SK-N-SH treated with all-trans-retinoic acid at 6 μM for 48 hours (cell line): ENCODE results near the gene FCAMR.

Experiments
- ARNTL ChIP-seq: fragments of 450-650 bp; formaldehyde crosslinking; IDR thresholded peaks from 2 replicates; pipeline ENCODE4 v1.5.0; 2020; ENCODE audit warnings: low read depth, mild to moderate bottlenecking, moderate library complexity, borderline replicate concordance
- CSDC2 ChIP-seq: fragments of 250-450 bp; sonication (Bioruptor Pico); IDR thresholded peaks from 2 replicates; pipeline ENCODE4 v1.5.0; 2020; ENCODE audit warnings: mild to moderate bottlenecking, moderate library complexity
- GLIS3 ChIP-seq: fragments of 250-450 bp; sonication (Bioruptor Pico); IDR thresholded peaks from 2 replicates; pipeline ENCODE4 v1.5.0; 2020; ENCODE audit warnings: mild to moderate bottlenecking, moderate library complexity
- PATZ1 ChIP-seq: fragments of 250-450 bp; sonication (Bioruptor Pico); IDR thresholded peaks from 2 replicates; pipeline ENCODE4 v1.8.0; 2020; ENCODE audit warnings: mild to moderate bottlenecking, moderate library complexity, borderline replicate concordance
- RARB ChIP-seq: fragments of 250-450 bp; sonication (Bioruptor Pico); IDR thresholded peaks from 2 replicates; pipeline ENCODE4 v1.8.0; 2021; ENCODE audit warnings: mild to moderate bottlenecking, moderate library complexity
- SNAI2 ChIP-seq: fragments of 250-450 bp; sonication (Bioruptor Pico); IDR thresholded peaks from 2 replicates; pipeline ENCODE4 v1.5.0; 2020; ENCODE audit warnings: mild to moderate bottlenecking, moderate library complexity
- TOX ChIP-seq: fragments of 250-450 bp; sonication (Bioruptor Pico); IDR thresholded peaks from 2 replicates; pipeline ENCODE4 v1.8.0; 2021; ENCODE audit warnings: mild to moderate bottlenecking, moderate library complexity, borderline replicate concordance
- ZFP3 ChIP-seq: fragments of 250-450 bp; sonication (Bioruptor Pico); IDR thresholded peaks from 2 replicates; pipeline ENCODE4 v1.5.0; 2020; ENCODE audit warnings: mild to moderate bottlenecking, moderate library complexity
- ZFP30 ChIP-seq: fragments of 450-650 bp; formaldehyde crosslinking; IDR thresholded peaks from 2 replicates; pipeline ENCODE4 v1.5.0; 2022; ENCODE audit warnings: mild to moderate bottlenecking, moderate library complexity
- ZNF565 ChIP-seq: fragments of 450-650 bp; formaldehyde crosslinking; conservative IDR thresholded peaks from 2 replicates; pipeline ENCODE4 v1.5.0; 2020; ENCODE audit warnings: low read depth, mild to moderate bottlenecking, moderate library complexity
- ZNF70 ChIP-seq: fragments of 450-650 bp; formaldehyde crosslinking; IDR thresholded peaks from 2 replicates; pipeline ENCODE4 v1.5.0; 2020; ENCODE audit warnings: mild to moderate bottlenecking, moderate library complexity
- TF ChIP-seq, protein P1 (sequence below): fragments of 250-450 bp; sonication (Bioruptor Pico); IDR thresholded peaks from 2 replicates; pipeline ENCODE4 v1.5.1; 2021; ENCODE audit warnings: mild to moderate bottlenecking, moderate library complexity
- TF ChIP-seq, protein P2 (sequence below): fragments of 250-450 bp; sonication (Bioruptor Pico); IDR thresholded peaks from 2 replicates; pipeline ENCODE4 v1.5.0; 2020; ENCODE audit warnings: mild to moderate bottlenecking, moderate library complexity

- TF ChIP-seq ZNF565 (CRISPR knock-in tag) (no peak), CSDC2 (no peak), PATZ1 (CRISPR knock-in tag) (no peak), ZFP30 (CRISPR knock-in tag) (no peak), RARB (CRISPR knock-in tag) (no peak), ARNTL (CRISPR knock-in tag) (no peak), ZFP3 (CRISPR knock-in tag) (no peak), SNAI2 (CRISPR knock-in tag) (no peak), ZNF70 (CRISPR knock-in tag) (no peak), TOX (no peak), GLIS3 (CRISPR knock-in tag) (no peak)
- TF ChIP-seq, protein P1, sequence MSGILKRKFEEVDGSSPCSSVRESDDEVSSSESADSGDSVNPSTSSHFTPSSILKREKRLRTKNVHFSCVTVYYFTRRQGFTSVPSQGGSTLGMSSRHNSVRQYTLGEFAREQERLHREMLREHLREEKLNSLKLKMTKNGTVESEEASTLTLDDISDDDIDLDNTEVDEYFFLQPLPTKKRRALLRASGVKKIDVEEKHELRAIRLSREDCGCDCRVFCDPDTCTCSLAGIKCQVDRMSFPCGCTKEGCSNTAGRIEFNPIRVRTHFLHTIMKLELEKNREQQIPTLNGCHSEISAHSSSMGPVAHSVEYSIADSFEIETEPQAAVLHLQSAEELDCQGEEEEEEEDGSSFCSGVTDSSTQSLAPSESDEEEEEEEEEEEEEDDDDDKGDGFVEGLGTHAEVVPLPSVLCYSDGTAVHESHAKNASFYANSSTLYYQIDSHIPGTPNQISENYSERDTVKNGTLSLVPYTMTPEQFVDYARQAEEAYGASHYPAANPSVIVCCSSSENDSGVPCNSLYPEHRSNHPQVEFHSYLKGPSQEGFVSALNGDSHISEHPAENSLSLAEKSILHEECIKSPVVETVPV (CRISPR knock-in tag): no peak
- TF ChIP-seq, protein P2, sequence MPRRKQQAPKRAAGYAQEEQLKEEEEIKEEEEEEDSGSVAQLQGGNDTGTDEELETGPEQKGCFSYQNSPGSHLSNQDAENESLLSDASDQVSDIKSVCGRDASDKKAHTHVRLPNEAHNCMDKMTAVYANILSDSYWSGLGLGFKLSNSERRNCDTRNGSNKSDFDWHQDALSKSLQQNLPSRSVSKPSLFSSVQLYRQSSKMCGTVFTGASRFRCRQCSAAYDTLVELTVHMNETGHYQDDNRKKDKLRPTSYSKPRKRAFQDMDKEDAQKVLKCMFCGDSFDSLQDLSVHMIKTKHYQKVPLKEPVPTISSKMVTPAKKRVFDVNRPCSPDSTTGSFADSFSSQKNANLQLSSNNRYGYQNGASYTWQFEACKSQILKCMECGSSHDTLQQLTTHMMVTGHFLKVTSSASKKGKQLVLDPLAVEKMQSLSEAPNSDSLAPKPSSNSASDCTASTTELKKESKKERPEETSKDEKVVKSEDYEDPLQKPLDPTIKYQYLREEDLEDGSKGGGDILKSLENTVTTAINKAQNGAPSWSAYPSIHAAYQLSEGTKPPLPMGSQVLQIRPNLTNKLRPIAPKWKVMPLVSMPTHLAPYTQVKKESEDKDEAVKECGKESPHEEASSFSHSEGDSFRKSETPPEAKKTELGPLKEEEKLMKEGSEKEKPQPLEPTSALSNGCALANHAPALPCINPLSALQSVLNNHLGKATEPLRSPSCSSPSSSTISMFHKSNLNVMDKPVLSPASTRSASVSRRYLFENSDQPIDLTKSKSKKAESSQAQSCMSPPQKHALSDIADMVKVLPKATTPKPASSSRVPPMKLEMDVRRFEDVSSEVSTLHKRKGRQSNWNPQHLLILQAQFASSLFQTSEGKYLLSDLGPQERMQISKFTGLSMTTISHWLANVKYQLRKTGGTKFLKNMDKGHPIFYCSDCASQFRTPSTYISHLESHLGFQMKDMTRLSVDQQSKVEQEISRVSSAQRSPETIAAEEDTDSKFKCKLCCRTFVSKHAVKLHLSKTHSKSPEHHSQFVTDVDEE: no peak
These were observed 12.1 kb downstream of the FCAMR start for GRCh38 chr1:206958144-206958543.
